PC-3 (cell line): Measurements from ENCODE around the gene NEDD4L. TPM values are rescaled to one million over a fixed set of nuclear protein-coding genes. Genes with fewer than 3 reads are reported as not detected.

Experiments
- ATAC-seq: fragments of 200-7000 bp; cut with Tn5 transposase; 2 replicates; pipeline ENCODE4 v1.9.1; 2020; ENCODE audit warnings: mild to moderate bottlenecking, moderate library complexity
- BruUV-seq: library from RNA; stranded (reverse); fragments of 400-500 nt; replicated peaks from 2 replicates; lab custom pipeline; 2021; lab: Mats Ljungman, UMichigan
- CTCF ChIA-PET: fragments of 300-600 bp; sonication (Branson Sonifier 250); formaldehyde crosslinking; loops from one replicate; lab custom pipeline; 2022; ENCODE audit warnings: antibody characterized with exemption; lab: Charles Lee
- POLR2A ChIA-PET: fragments of 300-600 bp; sonication (Branson Sonifier 250); formaldehyde crosslinking; loops from one replicate; lab custom pipeline; 2022; ENCODE audit warnings: antibody characterized with exemption; ENCODE audit not compliant: unreplicated experiment; lab: Charles Lee
- DNase-seq: peaks from one replicate; pipeline ENCODE4 v3.0.0-alpha.2; 2015
- H2AFZ ChIP-seq: fragments of 300-600 bp; sonication (generic); 2 replicates; pipeline ENCODE4 v1.6.0; 2016; ENCODE audit warnings: antibody characterized with exemption, low read length
- H3F3A ChIP-seq: fragments of 300-600 bp; sonication (generic); one replicate; pipeline ENCODE4 v1.6.0; 2017; ENCODE audit warnings: antibody characterized with exemption, low read length, control low read depth, mild to moderate bottlenecking; ENCODE audit not compliant: unreplicated experiment
- H3K27ac ChIP-seq: fragments of 300-600 bp; sonication (generic); 2 replicates; pipeline ENCODE4 v1.5.1; 2016; ENCODE audit warnings: mild to moderate bottlenecking, low read length
- H3K27me3 ChIP-seq: fragments of 300-600 bp; sonication (generic); 2 replicates; pipeline ENCODE4 v1.6.1; 2016; ENCODE audit warnings: low read length, mixed read lengths
- H3K36me3 ChIP-seq: fragments of 300-600 bp; sonication (generic); 2 replicates; pipeline ENCODE4 v1.6.1; 2016; ENCODE audit warnings: low read depth, mixed run types, low read length, mixed read lengths
- H3K4me1 ChIP-seq: fragments of 300-600 bp; sonication (generic); 2 replicates; pipeline ENCODE4 v1.5.1; 2016; ENCODE audit warnings: low read length; ENCODE audit not compliant: insufficient read depth
- H3K4me2 ChIP-seq: fragments of 300-600 bp; sonication (generic); 2 replicates; pipeline ENCODE4 v1.6.0; 2016; ENCODE audit warnings: low read length
- H3K4me3 ChIP-seq: fragments of 300-600 bp; sonication (generic); 2 replicates; pipeline ENCODE4 v1.5.1; 2016; ENCODE audit warnings: mild to moderate bottlenecking, low read length, mixed read lengths
- H3K79me2 ChIP-seq: fragments of 300-600 bp; sonication (generic); 2 replicates; pipeline ENCODE4 v1.6.1; 2017; ENCODE audit warnings: low read length, mixed read lengths
- H3K9ac ChIP-seq: fragments of 300-600 bp; sonication (generic); 2 replicates; pipeline ENCODE4 v1.6.0; 2016; ENCODE audit warnings: mild to moderate bottlenecking, low read length
- H3K9me2 ChIP-seq: fragments of 300-600 bp; sonication (generic); replicated peaks from 2 replicates; pipeline ENCODE4 v1.6.1; 2016; ENCODE audit warnings: mixed run types, low read length, mixed read lengths
- H3K9me3 ChIP-seq: fragments of 300-600 bp; sonication (generic); 2 replicates; pipeline ENCODE4 v1.6.1; 2016; ENCODE audit warnings: low read length, mixed read lengths
- H4K20me1 ChIP-seq: fragments of 300-600 bp; sonication (generic); 2 replicates; pipeline ENCODE4 v1.6.1; 2016; ENCODE audit warnings: low read length, mixed read lengths
- EZH2 ChIP-seq: fragments of 300-600 bp; sonication (generic); IDR thresholded peaks from one replicate; pipeline ENCODE4 v1.6.1; 2017; ENCODE audit warnings: antibody characterized with exemption, mild to moderate bottlenecking, low read length; ENCODE audit not compliant: unreplicated experiment
- EZH2phosphoT487 ChIP-seq: fragments of 300-600 bp; sonication (generic); IDR thresholded peaks from 2 replicates; pipeline ENCODE4 v1.6.1; 2018; ENCODE audit warnings: mild to moderate bottlenecking, antibody characterized with exemption, low read length, borderline replicate concordance
- intact Hi-C: fragments of 100-400 bp; cut with micrococcal nuclease; formaldehyde crosslinking; loops from 2 replicates; pipeline ENCODE4 v1.9.0; 2023
- total RNA-seq: library from RNA; depleted of rRNA; stranded (reverse); fragments of >200 nt; gene quantifications from 2 replicates; pipeline ENCODE4 v1.2.3, GENCODE V29; 2014
- TF ChIP-seq, protein P1 (sequence below): fragments of 300-600 bp; sonication (generic); conservative IDR thresholded peaks from 2 replicates; pipeline ENCODE4 v1.5.1; 2017; ENCODE audit warnings: antibody characterized with exemption, low read depth, mild to moderate bottlenecking, low read length

The NEDD4L gene
- total RNA-seq, 1 experiment from 2014 or later, result 105 TPM

DNA sequence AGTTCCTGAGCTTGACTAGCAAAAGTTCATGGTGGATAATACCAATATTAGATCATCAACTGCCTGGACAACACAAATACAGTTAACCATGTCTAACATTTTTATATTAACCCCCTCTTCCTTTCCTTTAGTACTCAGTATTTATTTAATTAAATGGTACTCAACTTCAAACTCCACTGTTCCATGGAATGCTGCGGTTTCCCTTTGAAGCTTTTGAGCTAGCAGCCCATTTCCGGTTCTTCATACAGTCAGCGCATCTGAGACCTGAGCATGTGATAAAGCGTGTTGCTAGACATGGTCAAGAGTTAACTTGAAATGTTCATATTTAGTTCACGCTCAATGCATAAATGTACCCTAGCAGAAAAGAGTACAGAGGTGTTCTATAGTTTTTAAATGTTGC lies 306.5 kb downstream of the NEDD4L start:
- POLR2A ChIA-PET, result no interaction called here
- ATAC-seq (no peak), DNase-seq (no peak)
- Histone ChIP-seq H3K4me3 (no peak overlapping the region), H3K36me3 (peaks cover 51% of the 10 kb centered on the region), H3F3A (no peaks in the 10 kb centered on the region), H3K4me1 (no peaks in the 10 kb centered on the region), H3K9me3 (no peaks in the 10 kb centered on the region), H2AFZ (no peak overlapping the region), H4K20me1 (no peaks in the 10 kb centered on the region), H3K79me2 (no peaks in the 10 kb centered on the region), H3K4me2 (no peak overlapping the region), H3K27ac (no peak overlapping the region), H3K27me3 (no peaks in the 10 kb centered on the region), H3K9ac (no peak overlapping the region), H3K9me2 (no peaks in the 10 kb centered on the region)
- intact Hi-C loops, result no loop called here
- CTCF ChIA-PET, result no interaction called here
- no TSS peak for BruUV-seq
- TF ChIP-seq, protein P1, sequence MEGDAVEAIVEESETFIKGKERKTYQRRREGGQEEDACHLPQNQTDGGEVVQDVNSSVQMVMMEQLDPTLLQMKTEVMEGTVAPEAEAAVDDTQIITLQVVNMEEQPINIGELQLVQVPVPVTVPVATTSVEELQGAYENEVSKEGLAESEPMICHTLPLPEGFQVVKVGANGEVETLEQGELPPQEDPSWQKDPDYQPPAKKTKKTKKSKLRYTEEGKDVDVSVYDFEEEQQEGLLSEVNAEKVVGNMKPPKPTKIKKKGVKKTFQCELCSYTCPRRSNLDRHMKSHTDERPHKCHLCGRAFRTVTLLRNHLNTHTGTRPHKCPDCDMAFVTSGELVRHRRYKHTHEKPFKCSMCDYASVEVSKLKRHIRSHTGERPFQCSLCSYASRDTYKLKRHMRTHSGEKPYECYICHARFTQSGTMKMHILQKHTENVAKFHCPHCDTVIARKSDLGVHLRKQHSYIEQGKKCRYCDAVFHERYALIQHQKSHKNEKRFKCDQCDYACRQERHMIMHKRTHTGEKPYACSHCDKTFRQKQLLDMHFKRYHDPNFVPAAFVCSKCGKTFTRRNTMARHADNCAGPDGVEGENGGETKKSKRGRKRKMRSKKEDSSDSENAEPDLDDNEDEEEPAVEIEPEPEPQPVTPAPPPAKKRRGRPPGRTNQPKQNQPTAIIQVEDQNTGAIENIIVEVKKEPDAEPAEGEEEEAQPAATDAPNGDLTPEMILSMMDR, result no peak
- TF ChIP-seq EZH2phosphoT487 (no peak), EZH2 (no peak)

DNA sequence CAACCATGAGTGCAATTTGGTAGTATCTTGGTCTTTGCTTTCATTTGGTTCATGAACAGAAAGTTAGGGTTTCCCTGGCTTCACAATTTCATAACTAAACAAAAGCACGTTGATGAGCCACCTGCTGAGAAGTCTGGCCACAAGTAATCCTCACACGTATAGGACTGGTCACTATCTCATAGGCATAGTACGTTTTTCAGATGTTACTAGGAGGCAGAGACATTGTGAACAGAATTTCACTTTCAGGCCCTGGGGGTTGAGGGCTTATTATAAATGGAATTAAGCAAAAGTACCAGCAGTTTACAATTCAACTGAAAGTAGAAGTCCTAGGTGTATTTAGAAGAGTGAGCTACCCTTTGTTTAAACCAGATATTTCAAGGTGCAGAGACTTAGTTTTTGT lies 307.8 kb downstream of the NEDD4L start:
- Histone ChIP-seq H3K9ac (no peak overlapping the region), H3K4me1 (no peaks in the 10 kb centered on the region), H3K9me2 (no peaks in the 10 kb centered on the region), H3K9me3 (no peaks in the 10 kb centered on the region), H3K27me3 (no peaks in the 10 kb centered on the region), H2AFZ (no peak overlapping the region), H3K27ac (no peak overlapping the region), H3F3A (no peaks in the 10 kb centered on the region), H3K4me2 (no peak overlapping the region), H3K79me2 (no peaks in the 10 kb centered on the region), H3K36me3 (peaks cover 47% of the 10 kb centered on the region), H3K4me3 (no peak overlapping the region), H4K20me1 (no peaks in the 10 kb centered on the region)
- ATAC-seq (no peak), DNase-seq (no peak)
- intact Hi-C loops, result no loop called here
- ChIA-PET CTCF (no interaction called here), POLR2A (no interaction called here)
- no TSS peak for BruUV-seq
- TF ChIP-seq EZH2, result no peak
- TF ChIP-seq, protein P1, result no peak

DNA sequence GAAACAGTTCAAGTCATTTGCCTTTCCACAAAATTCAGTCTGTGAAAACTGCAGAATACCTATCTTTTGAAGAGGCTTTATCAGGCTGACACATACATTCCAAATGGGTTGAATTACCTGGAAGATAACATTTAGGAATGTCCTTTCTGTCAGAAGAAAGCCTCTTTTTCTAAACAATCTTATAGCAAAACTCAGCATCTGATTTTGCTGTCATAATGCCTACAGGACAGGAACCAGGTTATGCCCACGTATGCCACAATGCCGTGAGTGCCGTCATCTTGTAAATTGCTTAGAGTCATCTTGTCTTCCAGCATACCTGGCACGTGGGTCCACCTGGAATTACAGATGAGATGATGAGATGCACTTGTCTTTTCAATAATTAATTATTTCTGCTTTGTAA lies 309.6 kb downstream of the NEDD4L start:
- Histone ChIP-seq H4K20me1 (no peaks in the 10 kb centered on the region), H3F3A (no peaks in the 10 kb centered on the region), H3K4me1 (no peaks in the 10 kb centered on the region), H3K9me3 (no peaks in the 10 kb centered on the region), H3K79me2 (no peaks in the 10 kb centered on the region), H3K4me2 (no peak overlapping the region), H3K9ac (no peak overlapping the region), H3K36me3 (peaks cover 51% of the 10 kb centered on the region), H3K27ac (no peak overlapping the region), H2AFZ (no peak overlapping the region), H3K9me2 (no peaks in the 10 kb centered on the region), H3K4me3 (no peak overlapping the region), H3K27me3 (no peaks in the 10 kb centered on the region)
- DNase-seq (no peak), ATAC-seq (no peak)
- CTCF ChIA-PET, result no interaction called here
- POLR2A ChIA-PET, result no interaction called here
- no peak for TF ChIP-seq EZH2phosphoT487
- TF ChIP-seq EZH2, result no peak
- TF ChIP-seq, protein P1, result no peak
- BruUV-seq, result no TSS peak
- intact Hi-C loops, result no loop called here
